Mesendoderm (in vitro differentiated cells): ENCODE results near the gene SIRPB2. TPM values are rescaled to one million over a fixed set of nuclear protein-coding genes. Genes with fewer than 3 reads are reported as not detected.

Source experiments
- DNase-seq: peaks from one replicate; pipeline ENCODE4 v3.0.0; 2013
- H2AK5ac ChIP-seq: 2 replicates; pipeline ENCODE4 v1.6.1; 2013; ENCODE audit warnings: low read length, inconsistent platforms
- H2BK120ac ChIP-seq: 2 replicates; pipeline ENCODE4 v1.6.1; 2013; ENCODE audit warnings: low read depth, mild to moderate bottlenecking, low read length, moderate library complexity, mixed read lengths
- H2BK15ac ChIP-seq: replicated peaks from 2 replicates; pipeline ENCODE4 v1.6.1; 2013; ENCODE audit warnings: low read depth, mild to moderate bottlenecking, moderate library complexity
- H2BK5ac ChIP-seq: 2 replicates; pipeline ENCODE4 v1.6.1; 2013; ENCODE audit warnings: low read length, inconsistent platforms
- H3K18ac ChIP-seq: 2 replicates; pipeline ENCODE4 v1.6.1; 2013; ENCODE audit warnings: mild to moderate bottlenecking, low read length, mixed read lengths
- H3K23ac ChIP-seq: one replicate; pipeline ENCODE4 v1.6.1; 2013; ENCODE audit warnings: low read length
- H3K27ac ChIP-seq: 2 replicates; pipeline ENCODE4 v1.5.1; 2013; ENCODE audit warnings: low read depth, mild to moderate bottlenecking, inconsistent platforms, low read length, moderate library complexity
- H3K27me3 ChIP-seq: 2 replicates; pipeline ENCODE4 v1.6.1; 2013; ENCODE audit warnings: low read length, control low read depth, mild to moderate bottlenecking, inconsistent platforms; ENCODE audit not compliant: insufficient read depth, poor library complexity
- H3K36me3 ChIP-seq: 2 replicates; pipeline ENCODE4 v1.6.1; 2013; ENCODE audit warnings: low read length, inconsistent platforms; ENCODE audit not compliant: control insufficient read depth, insufficient read depth
- H3K4ac ChIP-seq: one replicate; pipeline ENCODE4 v1.6.1; 2013; ENCODE audit warnings: low read depth, mild to moderate bottlenecking, low read length, moderate library complexity
- H3K4me1 ChIP-seq: 2 replicates; pipeline ENCODE4 v1.6.1; 2013; ENCODE audit warnings: low read depth, low read length, inconsistent platforms; ENCODE audit not compliant: control insufficient read depth
- H3K4me2 ChIP-seq: 2 replicates; pipeline ENCODE4 v1.6.1; 2013; ENCODE audit warnings: low read length
- H3K4me3 ChIP-seq: 2 replicates; pipeline ENCODE4 v1.5.1; 2013; ENCODE audit warnings: mild to moderate bottlenecking, low read length
- H3K56ac ChIP-seq: one replicate; pipeline ENCODE4 v1.6.1; 2013; ENCODE audit warnings: low read length
- H3K79me1 ChIP-seq: 2 replicates; pipeline ENCODE4 v1.6.1; 2013; ENCODE audit warnings: low read length, inconsistent platforms
- H3K79me2 ChIP-seq: 2 replicates; pipeline ENCODE4 v1.6.1; 2013; ENCODE audit warnings: mild to moderate bottlenecking, low read length; ENCODE audit not compliant: control insufficient read depth, insufficient read depth
- H3K9ac ChIP-seq: 2 replicates; pipeline ENCODE4 v1.6.1; 2013; ENCODE audit warnings: low read length, inconsistent platforms
- H4K5ac ChIP-seq: one replicate; pipeline ENCODE4 v1.6.1; 2013; ENCODE audit warnings: low read length
- H4K8ac ChIP-seq: one replicate; pipeline ENCODE4 v1.6.1; 2013; ENCODE audit warnings: low read depth, mild to moderate bottlenecking, control low read depth, low read length, moderate library complexity
- WGBS: extraction: QIAGEN DNeasy Blood & Tissue Kit; methylation state at CpG from one replicate; pipeline ENCODE4 v1.1.7; 2013; ENCODE audit warnings: low lambda C conversion rate, missing lambda C conversion rate; ENCODE audit not compliant: insufficient coverage; ENCODE audit errors: extremely low coverage; 5-methylcytosine and 5-hydroxymethylcytosine counted together
- small RNA-seq: library from polyadenylated mRNA; stranded (forward); fragments of <200 nt; extraction: miRNeasy Mini kit (QIAGEN cat#:217004); gene quantifications from one replicate; pipeline ENCODE3, GENCODE V24; 2013; ENCODE audit not compliant: insufficient read depth

The SIRPB2 gene

DNA sequence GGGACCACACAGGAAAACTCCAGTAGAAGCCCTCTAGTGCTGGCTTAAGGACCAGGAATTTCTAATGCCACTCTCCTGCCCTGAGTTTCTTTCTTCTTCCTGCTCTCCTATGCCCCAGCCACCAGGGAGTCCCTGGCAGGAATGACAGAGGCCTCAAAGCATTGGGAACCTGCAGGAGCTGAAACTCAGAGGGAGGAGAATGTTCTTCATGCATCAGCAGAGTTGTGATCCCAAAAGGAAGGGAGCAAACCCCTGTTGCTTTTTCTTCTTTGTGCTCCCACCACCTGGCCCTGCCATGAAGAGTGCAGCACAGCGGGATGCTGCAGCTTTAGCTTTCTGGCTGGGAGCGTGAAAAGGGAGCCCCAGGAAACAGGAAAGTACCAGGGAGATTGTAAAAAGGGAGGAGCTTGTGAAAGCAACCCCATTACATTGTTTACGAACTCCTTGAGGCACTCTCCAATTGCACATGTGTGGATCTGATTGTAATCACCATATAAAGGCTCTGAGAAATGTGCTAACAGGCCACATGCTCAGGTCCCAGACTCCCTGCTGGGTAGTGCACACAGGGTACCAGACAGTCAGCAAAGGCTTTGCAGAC lies 63.7 kb downstream of the SIRPB2 start:
- peak overlapping the region; percentile 68 for H3K27ac ChIP-seq
- no peak overlapping the region for H3K18ac ChIP-seq
- no peak overlapping the region for H2BK120ac ChIP-seq
- H2BK15ac ChIP-seq: no peak overlapping the region
- no peak overlapping the region for H4K8ac ChIP-seq
- DNase-seq: peak; percentile 83
- H2AK5ac ChIP-seq: no peak overlapping the region
- H3K4me1 ChIP-seq: peaks cover 12% of the 10 kb centered on the region
- no peak overlapping the region for H4K5ac ChIP-seq
- no peak overlapping the region for H3K4me3 ChIP-seq
- H3K4ac ChIP-seq: peak overlapping the region; percentile 7
- no peak overlapping the region for H3K56ac ChIP-seq
- no peak overlapping the region for H2BK5ac ChIP-seq
- no peaks in the 10 kb centered on the region for H3K79me1 ChIP-seq
- H3K9ac ChIP-seq: no peak overlapping the region
- WGBS: no CpG with 5 or more reads among the region's 3 CpGs
- no peaks in the 10 kb centered on the region for H3K79me2 ChIP-seq
- H3K4me2 ChIP-seq: no peak overlapping the region
- no peaks in the 10 kb centered on the region for H3K27me3 ChIP-seq
- no peaks in the 10 kb centered on the region for H3K36me3 ChIP-seq
- no peak overlapping the region for H3K23ac ChIP-seq

DNA sequence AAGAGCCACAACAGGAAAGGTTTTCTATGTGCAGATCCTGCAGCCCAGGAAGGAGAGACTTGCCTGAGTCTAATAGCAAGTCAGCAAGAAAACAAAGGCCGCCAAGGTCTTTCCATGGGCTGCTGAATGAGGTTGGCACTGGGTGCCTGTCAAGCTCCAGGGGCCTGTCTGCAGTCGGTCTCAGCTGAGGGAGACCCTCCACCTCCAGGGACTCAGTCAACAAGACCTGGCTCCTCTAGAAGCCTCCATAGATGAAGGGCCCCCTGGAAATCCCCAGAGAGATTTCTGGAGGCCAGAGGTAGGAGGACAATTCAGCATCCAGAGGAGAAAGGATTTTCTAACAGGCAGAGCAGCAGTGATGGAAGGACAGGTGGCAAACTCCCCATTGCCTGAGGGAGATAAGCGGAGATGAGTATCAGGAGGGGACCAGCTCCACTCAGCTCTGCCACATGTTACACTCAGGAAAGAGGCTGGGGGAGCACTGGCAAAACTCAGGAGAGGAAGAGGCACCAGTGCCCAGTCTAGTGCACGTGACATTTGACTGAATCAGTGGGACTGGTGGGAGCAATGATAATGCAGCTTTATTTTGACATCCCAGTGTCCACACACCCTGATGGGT lies 64.9 kb downstream of the SIRPB2 start:
- Histone ChIP-seq H2BK5ac (no peak overlapping the region), H3K79me1 (no peaks in the 10 kb centered on the region), H4K5ac (no peak overlapping the region), H2AK5ac (no peak overlapping the region), H3K27ac (no peak overlapping the region), H2BK120ac (no peak overlapping the region), H3K79me2 (no peaks in the 10 kb centered on the region), H3K4me1 (peaks cover 12% of the 10 kb centered on the region), H3K18ac (no peak overlapping the region), H3K56ac (no peak overlapping the region), H2BK15ac (no peak overlapping the region), H3K4me3 (no peak overlapping the region), H3K36me3 (no peaks in the 10 kb centered on the region), H3K4ac (no peak overlapping the region), H3K9ac (no peak overlapping the region), H3K4me2 (no peak overlapping the region), H3K27me3 (no peaks in the 10 kb centered on the region), H3K23ac (no peak overlapping the region), H4K8ac (no peak overlapping the region)
- no peak for DNase-seq
- WGBS: no CpG with 5 or more reads among the region's 4 CpGs

Small RNA genes within 50 kb of the gene (small RNA-seq; reads per million reads assigned to genes)
- gene RNU6-917P: not detected
